Loucy (cell line): ENCODE results near the gene NCKAP5.

Experiments
- EZH2phosphoT487 ChIP-seq: fragments of 200-600 bp; IDR thresholded peaks from 2 replicates; pipeline ENCODE4 v1.6.1; 2018; ENCODE audit warnings: antibody characterized with exemption, mild to moderate bottlenecking, moderate library complexity, borderline replicate concordance
- TF ChIP-seq, protein P1 (sequence below): fragments of 200-600 bp; sonication (generic); conservative IDR thresholded peaks from 2 replicates; pipeline ENCODE4 v1.5.1; 2014; ENCODE audit warnings: mild to moderate bottlenecking, antibody characterized with exemption, low read length

DNA sequence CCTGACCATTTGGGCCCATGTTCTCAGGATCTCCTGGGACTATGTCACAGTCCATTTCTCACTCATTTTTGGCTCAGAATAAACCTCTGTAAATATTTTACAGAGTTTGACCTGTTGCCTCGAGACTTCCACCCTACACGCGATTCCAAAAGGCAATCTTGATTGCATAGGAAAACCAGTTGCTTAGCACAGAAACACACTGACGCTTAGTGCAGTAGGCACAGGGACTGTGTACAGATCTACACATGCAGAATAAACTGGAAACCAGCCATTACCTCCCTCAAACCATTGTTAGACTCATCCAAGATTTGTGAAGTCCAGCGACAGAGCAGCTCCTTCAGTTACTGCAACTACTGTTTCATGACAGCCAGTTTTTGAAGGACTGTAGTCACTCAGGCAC is 73.0 kb downstream of the NCKAP5 start:
- TF ChIP-seq, protein P1, sequence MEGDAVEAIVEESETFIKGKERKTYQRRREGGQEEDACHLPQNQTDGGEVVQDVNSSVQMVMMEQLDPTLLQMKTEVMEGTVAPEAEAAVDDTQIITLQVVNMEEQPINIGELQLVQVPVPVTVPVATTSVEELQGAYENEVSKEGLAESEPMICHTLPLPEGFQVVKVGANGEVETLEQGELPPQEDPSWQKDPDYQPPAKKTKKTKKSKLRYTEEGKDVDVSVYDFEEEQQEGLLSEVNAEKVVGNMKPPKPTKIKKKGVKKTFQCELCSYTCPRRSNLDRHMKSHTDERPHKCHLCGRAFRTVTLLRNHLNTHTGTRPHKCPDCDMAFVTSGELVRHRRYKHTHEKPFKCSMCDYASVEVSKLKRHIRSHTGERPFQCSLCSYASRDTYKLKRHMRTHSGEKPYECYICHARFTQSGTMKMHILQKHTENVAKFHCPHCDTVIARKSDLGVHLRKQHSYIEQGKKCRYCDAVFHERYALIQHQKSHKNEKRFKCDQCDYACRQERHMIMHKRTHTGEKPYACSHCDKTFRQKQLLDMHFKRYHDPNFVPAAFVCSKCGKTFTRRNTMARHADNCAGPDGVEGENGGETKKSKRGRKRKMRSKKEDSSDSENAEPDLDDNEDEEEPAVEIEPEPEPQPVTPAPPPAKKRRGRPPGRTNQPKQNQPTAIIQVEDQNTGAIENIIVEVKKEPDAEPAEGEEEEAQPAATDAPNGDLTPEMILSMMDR = no peak
- TF ChIP-seq EZH2phosphoT487 = no peak
